Lower lobe of right lung (tissue), 2 donors: ENCODE data around the gene GADD45B. TPM values are rescaled to one million over a fixed set of nuclear protein-coding genes. Genes with fewer than 3 reads are reported as not detected.
"Not testable (repeated sequence)": the region's sequence is repeated elsewhere in the genome, so short reads cannot be mapped to it uniquely, and the experiment has no call there.

Experiments used
- ATAC-seq, 2 donors: fragments of 200-7000 bp; cut with Tn5 transposase; one replicate each; pipeline ENCODE4 v1.9.1; 2020 to 2022; ENCODE audit warnings: mild to moderate bottlenecking in 2 of 2, moderate library complexity in 2 of 2
- DNase-seq: peaks from one replicate; pipeline ENCODE4 v3.0.0-alpha.2; 2020
- H3K27ac ChIP-seq: fragments of 200-600 bp; one replicate; pipeline ENCODE4 v1.8.0; 2022
- H3K27me3 ChIP-seq: fragments of 200-600 bp; one replicate; pipeline ENCODE4 v1.8.0; 2022; ENCODE audit warnings: low read depth
- H3K36me3 ChIP-seq: fragments of 200-600 bp; one replicate; pipeline ENCODE4 v1.8.0; 2022; ENCODE audit warnings: mild to moderate bottlenecking
- H3K4me1 ChIP-seq: fragments of 200-600 bp; one replicate; pipeline ENCODE4 v1.8.0; 2022
- H3K4me3 ChIP-seq: fragments of 200-600 bp; one replicate; pipeline ENCODE4 v1.8.0; 2022; ENCODE audit warnings: mild to moderate bottlenecking
- H3K9me3 ChIP-seq: fragments of 200-600 bp; one replicate; pipeline ENCODE4 v1.8.0; 2022
- intact Hi-C: fragments of 100-400 bp; cut with DNase I; formaldehyde crosslinking; loops from one replicate; pipeline ENCODE4 v1.11.0; 2022
- total RNA-seq: library from RNA; stranded (reverse); fragmentation: NEBNext Ultra II Directional; extraction: Animal tissue kit (Norgen Biotek cat#: 25700); gene quantifications from one replicate; pipeline ENCODE4 v1.2.1, GENCODE V29; 2021
- TF ChIP-seq, protein P1 (sequence below): fragments of 200-600 bp; IDR thresholded peaks from one replicate; pipeline ENCODE4 v1.8.0; 2022; ENCODE audit warnings: antibody characterized with exemption, mild to moderate bottlenecking
- donor health status: DM: no; HTN: yes; CAD: no; lungs with severe emphysema.

Gene GADD45B
- total RNA-seq, 1 donor from 2014 or later, result 89.9 TPM

DNA sequence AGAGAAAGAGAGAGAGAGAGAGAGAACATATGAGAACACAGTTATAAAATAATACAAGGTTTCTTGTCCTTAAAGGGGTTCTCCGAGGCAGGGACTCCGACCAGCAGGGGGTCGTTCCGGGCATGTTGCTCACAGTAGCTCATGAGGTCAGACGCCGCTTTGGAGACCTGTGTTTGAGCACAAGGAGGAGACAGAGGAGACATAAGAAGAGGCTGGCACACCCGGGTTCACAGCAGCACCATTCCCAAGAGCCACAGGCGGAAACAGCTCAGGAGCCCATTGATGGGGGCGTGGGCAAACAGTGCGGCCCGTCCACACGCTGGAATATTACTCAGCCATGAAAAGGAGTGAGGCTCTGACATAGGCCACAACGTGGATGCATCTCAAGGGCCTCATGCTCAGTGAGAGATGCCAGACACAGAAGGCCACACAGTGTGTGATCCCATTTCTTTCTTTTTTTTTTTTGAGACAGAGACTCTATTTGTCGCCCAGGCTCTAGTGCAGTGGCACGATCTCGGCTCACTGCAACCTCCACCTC, 39.1 kb downstream of the GADD45B start:
- H3K27ac ChIP-seq, result no peak overlapping the region
- no peak for ATAC-seq
- no peaks in the 10 kb centered on the region for H3K4me1 ChIP-seq
- DNase-seq, result no peak
- no peaks in the 10 kb centered on the region for H3K36me3 ChIP-seq
- no peaks in the 10 kb centered on the region for H3K27me3 ChIP-seq
- H3K4me3 ChIP-seq, result no peak overlapping the region
- H3K9me3 ChIP-seq, result no peaks in the 10 kb centered on the region
- intact Hi-C loops, result no loop called here
- TF ChIP-seq, protein P1, sequence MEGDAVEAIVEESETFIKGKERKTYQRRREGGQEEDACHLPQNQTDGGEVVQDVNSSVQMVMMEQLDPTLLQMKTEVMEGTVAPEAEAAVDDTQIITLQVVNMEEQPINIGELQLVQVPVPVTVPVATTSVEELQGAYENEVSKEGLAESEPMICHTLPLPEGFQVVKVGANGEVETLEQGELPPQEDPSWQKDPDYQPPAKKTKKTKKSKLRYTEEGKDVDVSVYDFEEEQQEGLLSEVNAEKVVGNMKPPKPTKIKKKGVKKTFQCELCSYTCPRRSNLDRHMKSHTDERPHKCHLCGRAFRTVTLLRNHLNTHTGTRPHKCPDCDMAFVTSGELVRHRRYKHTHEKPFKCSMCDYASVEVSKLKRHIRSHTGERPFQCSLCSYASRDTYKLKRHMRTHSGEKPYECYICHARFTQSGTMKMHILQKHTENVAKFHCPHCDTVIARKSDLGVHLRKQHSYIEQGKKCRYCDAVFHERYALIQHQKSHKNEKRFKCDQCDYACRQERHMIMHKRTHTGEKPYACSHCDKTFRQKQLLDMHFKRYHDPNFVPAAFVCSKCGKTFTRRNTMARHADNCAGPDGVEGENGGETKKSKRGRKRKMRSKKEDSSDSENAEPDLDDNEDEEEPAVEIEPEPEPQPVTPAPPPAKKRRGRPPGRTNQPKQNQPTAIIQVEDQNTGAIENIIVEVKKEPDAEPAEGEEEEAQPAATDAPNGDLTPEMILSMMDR, result no peak

DNA sequence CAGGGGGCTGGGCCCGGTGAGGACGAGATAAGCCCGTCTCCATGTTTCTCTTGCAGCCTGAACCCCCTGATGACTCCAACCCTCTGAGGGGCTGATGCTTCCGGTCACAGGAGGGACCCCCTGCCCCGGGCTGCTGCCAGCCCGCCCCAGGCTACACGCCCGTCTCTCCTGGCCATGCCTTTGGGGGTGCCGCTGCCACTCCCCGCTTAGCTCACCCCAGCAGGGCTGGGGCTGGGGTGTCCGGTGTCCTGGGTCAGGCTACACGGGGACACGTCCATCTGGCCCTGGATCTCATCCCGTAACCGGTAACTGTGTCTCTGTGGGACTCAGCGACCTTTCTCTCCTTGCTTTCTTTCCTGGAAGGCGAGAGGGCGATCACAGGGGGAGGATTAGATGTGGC, 40.8 kb downstream of the GADD45B start:
- DNase-seq (no peak), ATAC-seq (no peak)
- Histone ChIP-seq H3K9me3 (no peaks in the 10 kb centered on the region), H3K36me3 (no peaks in the 10 kb centered on the region), H3K27ac (no peak overlapping the region), H3K4me1 (no peaks in the 10 kb centered on the region), H3K27me3 (no peaks in the 10 kb centered on the region), H3K4me3 (no peak overlapping the region)
- TF ChIP-seq, protein P1, result no peak
- intact Hi-C loops, result no loop called here

DNA sequence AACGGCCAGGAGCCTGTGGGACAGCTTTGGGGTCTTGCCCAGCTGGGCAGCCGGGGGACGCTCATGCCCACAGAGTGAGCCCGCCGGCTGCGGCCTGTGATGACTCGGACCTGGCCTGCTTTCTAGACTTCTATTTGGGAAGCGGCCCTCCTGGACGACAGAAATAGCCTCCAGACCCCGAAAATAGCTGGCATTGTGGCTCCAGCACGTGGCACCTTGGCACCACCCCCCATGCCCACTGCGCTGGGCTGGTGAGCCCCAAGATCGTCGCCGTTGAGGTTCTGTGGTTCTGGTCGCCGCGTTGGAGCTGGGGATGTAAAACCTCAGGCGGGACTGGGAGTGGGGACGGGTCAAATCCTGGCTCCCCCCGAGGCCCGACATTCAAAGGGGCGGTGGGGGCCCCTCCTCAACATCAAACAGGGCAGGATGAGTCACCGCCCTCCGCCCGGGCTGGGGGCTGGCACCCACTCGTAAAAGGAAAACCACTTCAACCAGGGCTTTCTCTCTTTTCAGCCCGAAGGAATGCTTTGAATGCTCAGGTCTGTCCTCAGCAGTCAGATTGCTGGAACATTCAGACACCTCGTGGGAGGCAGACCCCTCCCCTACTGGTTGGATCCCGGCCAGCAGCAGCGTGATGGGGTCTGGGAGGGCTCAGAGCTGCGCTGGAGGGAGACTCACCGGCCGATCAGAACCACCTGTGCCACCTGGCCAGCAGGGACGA, 42.1 kb downstream of the GADD45B start:
- no peak overlapping the region for H3K4me3 ChIP-seq
- DNase-seq (no peak), ATAC-seq (no peak)
- intact Hi-C loops, result no loop called here
- TF ChIP-seq, protein P1, result no peak
- no peak overlapping the region for H3K27ac ChIP-seq
- no peaks in the 10 kb centered on the region for H3K4me1 ChIP-seq
- H3K36me3 ChIP-seq, result no peaks in the 10 kb centered on the region
- no peaks in the 10 kb centered on the region for H3K9me3 ChIP-seq
- no peaks in the 10 kb centered on the region for H3K27me3 ChIP-seq

DNA sequence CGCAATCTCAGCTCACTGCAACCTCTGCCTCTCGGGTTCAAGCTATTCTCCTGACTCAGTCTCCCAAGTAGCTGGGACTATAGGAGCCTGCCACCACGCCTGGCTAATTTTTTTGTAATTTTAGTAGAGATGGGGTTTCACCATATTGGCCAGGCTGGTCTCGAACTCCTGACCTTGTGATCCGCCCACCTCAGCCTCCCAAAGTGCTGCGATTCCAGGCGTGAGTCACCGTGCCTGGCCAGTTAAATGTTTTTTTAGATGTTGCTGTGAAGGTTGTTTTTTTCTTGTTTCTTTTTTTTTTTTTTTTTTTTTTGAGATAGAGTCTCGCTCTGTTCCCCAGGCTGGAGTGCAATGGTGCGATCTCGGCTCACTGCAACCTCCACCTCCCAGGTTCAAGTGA, 42.9 kb downstream of the GADD45B start:
- H3K36me3 ChIP-seq, H3K4me1 ChIP-seq, ATAC-seq, H3K4me3 ChIP-seq, H3K9me3 ChIP-seq, intact Hi-C loops, H3K27me3 ChIP-seq, H3K27ac ChIP-seq, DNase-seq: not testable (repeated sequence)

DNA sequence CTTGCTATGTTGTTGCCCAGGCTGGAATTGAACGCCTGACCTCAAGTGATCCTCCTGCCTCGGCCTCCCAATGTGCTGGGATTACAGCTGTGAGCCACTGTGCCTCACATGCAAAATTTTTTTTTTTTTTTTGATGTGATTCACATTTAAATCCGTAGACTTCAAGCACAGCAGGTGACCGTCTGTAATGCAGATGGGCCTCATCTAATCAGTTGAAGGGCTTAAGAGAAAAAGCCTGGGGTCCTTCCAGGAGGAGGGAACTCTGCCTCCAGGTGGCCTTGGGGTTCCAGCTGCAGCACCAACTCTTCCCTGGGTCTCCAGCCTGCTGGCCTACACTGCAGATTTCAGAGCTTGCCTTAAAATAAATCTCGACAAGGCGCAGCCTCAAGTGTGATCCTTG, 43.6 kb downstream of the GADD45B start:
- Histone ChIP-seq H3K36me3 (no peaks in the 10 kb centered on the region), H3K27ac (no peak overlapping the region), H3K27me3 (no peaks in the 10 kb centered on the region), H3K4me1 (no peaks in the 10 kb centered on the region), H3K9me3 (no peaks in the 10 kb centered on the region), H3K4me3 (no peak overlapping the region)
- TF ChIP-seq, protein P1, result no peak
- DNase-seq, result no peak
- ATAC-seq, result no peak
- intact Hi-C loops, result no loop called here

DNA sequence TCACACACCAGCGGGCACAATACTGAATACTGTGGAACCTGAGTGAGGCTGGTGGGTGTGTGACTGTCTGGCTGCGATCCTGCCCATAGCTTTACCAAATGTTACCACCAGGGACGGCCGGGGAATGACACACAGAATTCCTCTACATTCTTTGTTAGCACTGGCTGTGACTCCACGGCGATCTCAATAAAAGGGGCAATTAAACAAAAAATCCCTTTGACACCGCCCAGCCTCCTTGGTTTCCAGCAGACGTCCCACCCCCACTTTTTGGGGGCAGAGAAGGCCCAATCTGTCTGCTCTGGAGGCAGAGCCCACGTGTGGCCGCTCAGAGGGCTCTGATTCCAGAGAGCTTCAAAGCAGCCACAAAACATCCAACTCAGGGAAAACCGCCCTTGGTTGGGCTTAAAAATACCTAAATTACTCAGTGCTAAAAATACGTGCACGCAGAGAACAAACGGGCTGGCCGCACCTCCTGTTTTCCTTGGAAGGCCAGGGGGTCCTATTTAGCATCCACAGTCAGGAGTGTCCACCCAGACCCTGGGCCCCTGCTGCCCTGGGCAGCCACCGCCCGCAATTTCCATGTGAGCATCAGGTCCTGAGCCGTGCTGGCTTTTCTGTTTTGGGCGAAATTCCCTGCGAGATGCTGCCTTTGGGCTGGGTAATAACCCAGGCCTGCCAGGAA, 47.8 kb downstream of the GADD45B start:
- intact Hi-C loops, result no loop called here
- Histone ChIP-seq H3K36me3 (no peaks in the 10 kb centered on the region), H3K4me1 (no peaks in the 10 kb centered on the region), H3K27ac (no peak overlapping the region), H3K27me3 (no peaks in the 10 kb centered on the region), H3K4me3 (no peak overlapping the region), H3K9me3 (no peaks in the 10 kb centered on the region)
- DNase-seq (no peak), ATAC-seq (no peak)
- TF ChIP-seq, protein P1, result no peak
